IPS-18c (cell line): ENCODE data around the gene FANCI.
A peak's percentile ranks its signal among the peaks of the same experiment; 100 is the strongest.
"Not testable (repeated sequence)": the region's sequence is repeated elsewhere in the genome, so short reads cannot be mapped to it uniquely, and the experiment has no call there.

Source experiments
- H3K4me3 ChIP-seq: 2 replicates; pipeline ENCODE4 v1.7.0; 2013; ENCODE audit warnings: low read depth, mild to moderate bottlenecking, low read length, moderate library complexity; ENCODE audit not compliant: insufficient read depth
- H3K9me3 ChIP-seq: one replicate; pipeline ENCODE4 v1.6.1; 2013; ENCODE audit warnings: mild to moderate bottlenecking, low read length, moderate library complexity; ENCODE audit not compliant: control insufficient read depth, insufficient read depth

The FANCI gene

GRCh38 chr15:89215627-89216026, 28.2 kb upstream of the FANCI start:
- H3K4me3 ChIP-seq, result no peak overlapping the region
- H3K9me3 ChIP-seq, result no peaks in the 10 kb centered on the region

- Histone ChIP-seq H3K4me3 (no peak overlapping the region), H3K9me3 (no peaks in the 10 kb centered on the region)
These were observed 26.7 kb upstream of the FANCI start for GRCh38 chr15:89217031-89217430.

GRCh38 chr15:89217686-89218376, 25.9 kb upstream of the FANCI start:
- no peaks in the 10 kb centered on the region for H3K9me3 ChIP-seq
- no peak overlapping the region for H3K4me3 ChIP-seq

GRCh38 chr15:89218531-89218930, 25.2 kb upstream of the FANCI start:
- Histone ChIP-seq H3K9me3 (no peaks in the 10 kb centered on the region), H3K4me3 (no peak overlapping the region)

GRCh38 chr15:89221543-89221942, 22.2 kb upstream of the FANCI start, which contains the start of gene RLBP1:
Gene RLBP1, minus strand, starts transcription at chr15:89221579. Its CDS starts 2,604 bp downstream, at chr15:89218975.
- Histone ChIP-seq H3K4me3 (peak within 1 kb of the TSS; percentile 10; the same call in 1 of the 2 replicates), H3K9me3 (no peaks in the 10 kb centered on the region)

- H3K4me3 ChIP-seq, result no peak overlapping the region
- H3K9me3 ChIP-seq, result no peaks in the 10 kb centered on the region
These were observed 18.2 kb upstream of the FANCI start for GRCh38 chr15:89225588-89225987.

- no peak overlapping the region for H3K4me3 ChIP-seq
- H3K9me3 ChIP-seq, result no peaks in the 10 kb centered on the region
These were observed 17.2 kb upstream of the FANCI start for GRCh38 chr15:89226359-89227221.

- no peaks in the 10 kb centered on the region for H3K9me3 ChIP-seq
- H3K4me3 ChIP-seq, result no peak overlapping the region
These were observed 16.4 kb upstream of the FANCI start for GRCh38 chr15:89227425-89227824.

- H3K9me3 ChIP-seq, result no peaks in the 10 kb centered on the region
- H3K4me3 ChIP-seq, result no peak overlapping the region
These were observed 13.5 kb upstream of the FANCI start for GRCh38 chr15:89230277-89230676.

- Histone ChIP-seq H3K9me3 (no peaks in the 10 kb centered on the region), H3K4me3 (no peak overlapping the region)
These were observed 11.9 kb upstream of the FANCI start for GRCh38 chr15:89231832-89232231.

GRCh38 chr15:89239883-89240810, 3.6 kb upstream of the FANCI start:
- not testable (repeated sequence) for H3K9me3 ChIP-seq, H3K4me3 ChIP-seq

- H3K9me3 ChIP-seq, result no peaks in the 10 kb centered on the region
These were observed 611 bp upstream of the FANCI start for GRCh38 chr15:89243046-89243690.

GRCh38 chr15:89244574-89244903, 760 bp downstream of the FANCI start:
- Histone ChIP-seq H3K4me3 (peak overlapping the region; percentile 72), H3K9me3 (no peaks in the 10 kb centered on the region)

More at GRCh38 chr15:89243046-89243690, 611 bp upstream of the FANCI start:
- peak overlapping the region; percentile 72 for H3K4me3 ChIP-seq

- no peaks in the 10 kb centered on the region for H3K9me3 ChIP-seq
These were observed 3.7 kb downstream of the FANCI start for GRCh38 chr15:89247446-89247845.

GRCh38 chr15:89248584-89248983, 4.8 kb downstream of the FANCI start:
- Histone ChIP-seq H3K4me3 (no peak overlapping the region), H3K9me3 (no peaks in the 10 kb centered on the region)

More at GRCh38 chr15:89247446-89247845, 3.7 kb downstream of the FANCI start:
- no peak overlapping the region for H3K4me3 ChIP-seq

- H3K9me3 ChIP-seq, result not testable (repeated sequence)
These were observed 6.4 kb downstream of the FANCI start for GRCh38 chr15:89250142-89250541.

GRCh38 chr15:89277281-89277680, 33.5 kb downstream of the FANCI start:
- H3K4me3 ChIP-seq, H3K9me3 ChIP-seq: not testable (repeated sequence)

More at GRCh38 chr15:89250142-89250541, 6.4 kb downstream of the FANCI start:
- not testable (repeated sequence) for H3K4me3 ChIP-seq
